Measurements from ENCODE around the gene SLC37A3.

DNA sequence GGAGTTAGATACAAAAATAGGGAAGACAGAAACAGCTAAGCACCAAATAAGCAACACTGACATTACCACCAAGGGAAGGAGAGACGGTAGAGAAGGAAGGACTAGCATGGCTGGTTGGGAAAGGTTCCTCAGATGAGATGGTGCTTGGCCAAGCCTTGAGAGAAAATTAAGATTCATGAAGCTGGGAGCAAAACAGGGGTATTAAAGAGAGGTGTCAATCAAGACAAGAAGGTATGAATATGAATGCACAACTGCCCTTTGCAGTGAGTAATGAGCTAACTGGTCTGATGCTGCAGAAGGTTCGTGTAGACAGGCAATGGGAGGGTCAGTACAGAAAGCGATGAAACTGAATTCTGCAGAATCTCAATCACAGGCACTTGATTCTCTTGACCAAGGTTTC is 67.7 kb downstream of the SLC37A3 start:
- TF ChIP-seq, protein P1, sequence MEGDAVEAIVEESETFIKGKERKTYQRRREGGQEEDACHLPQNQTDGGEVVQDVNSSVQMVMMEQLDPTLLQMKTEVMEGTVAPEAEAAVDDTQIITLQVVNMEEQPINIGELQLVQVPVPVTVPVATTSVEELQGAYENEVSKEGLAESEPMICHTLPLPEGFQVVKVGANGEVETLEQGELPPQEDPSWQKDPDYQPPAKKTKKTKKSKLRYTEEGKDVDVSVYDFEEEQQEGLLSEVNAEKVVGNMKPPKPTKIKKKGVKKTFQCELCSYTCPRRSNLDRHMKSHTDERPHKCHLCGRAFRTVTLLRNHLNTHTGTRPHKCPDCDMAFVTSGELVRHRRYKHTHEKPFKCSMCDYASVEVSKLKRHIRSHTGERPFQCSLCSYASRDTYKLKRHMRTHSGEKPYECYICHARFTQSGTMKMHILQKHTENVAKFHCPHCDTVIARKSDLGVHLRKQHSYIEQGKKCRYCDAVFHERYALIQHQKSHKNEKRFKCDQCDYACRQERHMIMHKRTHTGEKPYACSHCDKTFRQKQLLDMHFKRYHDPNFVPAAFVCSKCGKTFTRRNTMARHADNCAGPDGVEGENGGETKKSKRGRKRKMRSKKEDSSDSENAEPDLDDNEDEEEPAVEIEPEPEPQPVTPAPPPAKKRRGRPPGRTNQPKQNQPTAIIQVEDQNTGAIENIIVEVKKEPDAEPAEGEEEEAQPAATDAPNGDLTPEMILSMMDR (conservative IDR thresholded peaks at IDR 0.05 in 1 of 2, IDR thresholded peaks at IDR 0.05 in 1 of 2; ENCODE audit: low read depth in 1 of 2, low read length in 2 of 2) = no peak
- TF ChIP-seq EZH2 (IDR thresholded peaks at IDR 0.05; ENCODE audit: low read length, missing control alignments) = no peak
